ENCODE data around the gene CTNNAL1.

DNA sequence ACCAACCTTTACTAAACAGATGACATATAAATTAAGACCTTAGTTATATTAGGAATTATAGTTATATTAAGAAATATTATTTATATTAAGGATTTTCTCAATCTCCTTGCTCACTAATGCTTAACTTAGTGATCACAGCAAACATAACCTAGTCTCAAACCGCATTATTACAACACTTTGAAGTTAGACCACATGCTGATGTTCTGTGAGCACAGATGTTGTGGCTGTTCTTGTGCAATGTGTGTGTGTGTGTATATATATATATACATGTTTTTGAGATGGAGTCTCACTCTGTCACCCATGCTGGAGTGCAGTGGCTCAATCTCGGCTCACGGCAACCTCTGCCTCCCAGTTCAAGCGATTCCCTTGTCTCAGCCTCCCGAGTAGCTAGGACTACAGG, 99.9 kb downstream of the CTNNAL1 start:
- TF ChIP-seq, protein P1, sequence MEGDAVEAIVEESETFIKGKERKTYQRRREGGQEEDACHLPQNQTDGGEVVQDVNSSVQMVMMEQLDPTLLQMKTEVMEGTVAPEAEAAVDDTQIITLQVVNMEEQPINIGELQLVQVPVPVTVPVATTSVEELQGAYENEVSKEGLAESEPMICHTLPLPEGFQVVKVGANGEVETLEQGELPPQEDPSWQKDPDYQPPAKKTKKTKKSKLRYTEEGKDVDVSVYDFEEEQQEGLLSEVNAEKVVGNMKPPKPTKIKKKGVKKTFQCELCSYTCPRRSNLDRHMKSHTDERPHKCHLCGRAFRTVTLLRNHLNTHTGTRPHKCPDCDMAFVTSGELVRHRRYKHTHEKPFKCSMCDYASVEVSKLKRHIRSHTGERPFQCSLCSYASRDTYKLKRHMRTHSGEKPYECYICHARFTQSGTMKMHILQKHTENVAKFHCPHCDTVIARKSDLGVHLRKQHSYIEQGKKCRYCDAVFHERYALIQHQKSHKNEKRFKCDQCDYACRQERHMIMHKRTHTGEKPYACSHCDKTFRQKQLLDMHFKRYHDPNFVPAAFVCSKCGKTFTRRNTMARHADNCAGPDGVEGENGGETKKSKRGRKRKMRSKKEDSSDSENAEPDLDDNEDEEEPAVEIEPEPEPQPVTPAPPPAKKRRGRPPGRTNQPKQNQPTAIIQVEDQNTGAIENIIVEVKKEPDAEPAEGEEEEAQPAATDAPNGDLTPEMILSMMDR (optimal IDR thresholded peaks at IDR 0.05 in 1 of 3, IDR thresholded peaks at IDR 0.05 in 1 of 3, conservative IDR thresholded peaks at IDR 0.05 in 1 of 3; ENCODE audit: extremely low read depth in 1 of 3, insufficient read depth in 2 of 3, low read length in 3 of 3) = no peak
- no peak for TF ChIP-seq EZH2 (IDR thresholded peaks at IDR 0.05; ENCODE audit: low read length)
